Ascending aorta (tissue), 2 donors: ENCODE results near the gene ALAS1. TPM values are rescaled to one million over a fixed set of nuclear protein-coding genes. Genes with fewer than 3 reads are reported as not detected.

Experiments used
- DNase-seq, 2 donors: peaks; one replicate each; pipeline ENCODE4 v3.0.0-alpha.2; 2019; ENCODE audit warnings: low spot score in 2 of 2
- H3K27ac ChIP-seq, 2 donors: fragments of 200-600 bp; sonication (generic); one replicate each; pipeline ENCODE4 v1.5.1; 2016 to 2017; ENCODE audit warnings: mild to moderate bottlenecking in 1 of 2
- H3K27me3 ChIP-seq: fragments of 200-600 bp; sonication (generic); one replicate; pipeline ENCODE4 v1.5.1; 2017
- H3K36me3 ChIP-seq, 2 donors: fragments of 200-600 bp; sonication (generic); one replicate each; pipeline ENCODE4 v1.5.1; 2016
- H3K4me1 ChIP-seq, 2 donors: fragments of 200-600 bp; sonication (generic); one replicate each; pipeline ENCODE4 v1.5.1; 2016 to 2017; ENCODE audit warnings: mild to moderate bottlenecking in 1 of 2
- H3K4me3 ChIP-seq, 2 donors: fragments of 200-600 bp; sonication (generic); one replicate each; pipeline ENCODE4 v1.5.1; 2016 to 2017; ENCODE audit warnings: mild to moderate bottlenecking in 1 of 2
- H3K9me3 ChIP-seq, 2 donors: fragments of 200-600 bp; sonication (generic); one replicate each; pipeline ENCODE4 v1.5.1; 2016
- CTCF ChIP-seq, 3 experiments: fragments of 200-600 bp in 2 of 3; fragments of 450-650 bp in 1 of 3; sonication (generic) in 2 of 3; IDR thresholded peaks; one replicate each; pipeline ENCODE4 v1.5.1; 2016 to 2019; ENCODE audit warnings: antibody characterized with exemption in 3 of 3, mild to moderate bottlenecking in 1 of 3, moderate library complexity in 1 of 3
- intact Hi-C: fragments of 100-400 bp; cut with DNase I; formaldehyde crosslinking; loops from one replicate; pipeline ENCODE4 v1.15.1; 2023
- total RNA-seq: library from RNA; depleted of rRNA; stranded (reverse); fragments of >200 nt; gene quantifications from one replicate; pipeline ENCODE4 v1.1.0, GENCODE V29; 2016

The ALAS1 gene
- total RNA-seq, 1 donor from 2014 or later, result 58.3 TPM

GRCh38 chr3:52256622-52257021, 58.7 kb downstream of the ALAS1 start:
- no peaks in the 10 kb centered on the region for H3K9me3 ChIP-seq
- H3K4me3 ChIP-seq, result no peak overlapping the region
- peaks cover 86 to 97% of the 10 kb centered on the region in 2 donors for H3K36me3 ChIP-seq
- TF ChIP-seq CTCF (IDR thresholded peaks at IDR 0.05), result no peak
- intact Hi-C loops, result no loop called here
- H3K27me3 ChIP-seq, result no peaks in the 10 kb centered on the region
- no peaks in the 10 kb centered on the region for H3K4me1 ChIP-seq
- H3K27ac ChIP-seq, result no peak overlapping the region
- DNase-seq, result peak in 1 of 2 donors; percentile 41

GRCh38 chr3:52257911-52258310, 60.0 kb downstream of the ALAS1 start:
- Histone ChIP-seq H3K9me3 (no peaks in the 10 kb centered on the region), H3K4me3 (no peak overlapping the region), H3K36me3 (peaks cover 91 to 99% of the 10 kb centered on the region in 2 donors), H3K27ac (no peak overlapping the region), H3K4me1 (no peaks in the 10 kb centered on the region), H3K27me3 (no peaks in the 10 kb centered on the region)
- intact Hi-C loops, result no loop called here
- no peak for DNase-seq
- no peak for TF ChIP-seq CTCF (IDR thresholded peaks at IDR 0.05)

- Histone ChIP-seq H3K27me3 (no peaks in the 10 kb centered on the region), H3K36me3 (peaks cover 91 to 99% of the 10 kb centered on the region in 2 donors), H3K27ac (no peak overlapping the region), H3K4me3 (no peak overlapping the region), H3K4me1 (no peaks in the 10 kb centered on the region), H3K9me3 (no peaks in the 10 kb centered on the region)
- intact Hi-C loops, result no loop called here
- no peak for DNase-seq
- no peak for TF ChIP-seq CTCF (IDR thresholded peaks at IDR 0.05)
Measured at GRCh38 chr3:52259035-52259434, 61.1 kb downstream of the ALAS1 start.

- H3K9me3 ChIP-seq, result no peaks in the 10 kb centered on the region
- H3K27ac ChIP-seq, result no peak overlapping the region
- H3K4me3 ChIP-seq, result no peak overlapping the region
- H3K4me1 ChIP-seq, result no peaks in the 10 kb centered on the region
- peaks cover 91 to 99% of the 10 kb centered on the region in 2 donors for H3K36me3 ChIP-seq
- intact Hi-C loops, result no loop called here
- TF ChIP-seq CTCF (IDR thresholded peaks at IDR 0.05), result no peak
- H3K27me3 ChIP-seq, result no peaks in the 10 kb centered on the region
- no peak for DNase-seq
Measured at GRCh38 chr3:52259448-52259847, 61.5 kb downstream of the ALAS1 start.

- Histone ChIP-seq H3K36me3 (peaks cover 90 to 99% of the 10 kb centered on the region in 2 donors), H3K9me3 (no peaks in the 10 kb centered on the region), H3K27me3 (no peaks in the 10 kb centered on the region), H3K27ac (no peak overlapping the region), H3K4me1 (no peaks in the 10 kb centered on the region), H3K4me3 (no peak overlapping the region)
- intact Hi-C loops, result no loop called here
- DNase-seq, result no peak
- TF ChIP-seq CTCF (IDR thresholded peaks at IDR 0.05), result no peak
Measured at GRCh38 chr3:52262447-52262846, 64.5 kb downstream of the ALAS1 start.

Other genes with a start within 250 kb of the ALAS1 start
- gene GPR62, start 242.8 kb upstream of the ALAS1 start, total RNA-seq, result not detected
- gene PCBP4, start 230.7 kb upstream of the ALAS1 start, total RNA-seq, result 256 TPM
- gene ABHD14B, start 224.1 kb upstream of the ALAS1 start, total RNA-seq, result 46.1 TPM
- gene ABHD14A, start 223.1 kb upstream of the ALAS1 start, total RNA-seq, result 37.4 TPM
- 94.0 TPM for gene ACY1, start 214.6 kb upstream of the ALAS1 start, total RNA-seq
- gene RPL29, start 202.3 kb upstream of the ALAS1 start, total RNA-seq, result 1,224 TPM
- gene DUSP7, start 141.6 kb upstream of the ALAS1 start, total RNA-seq, result 76.5 TPM
- not detected for gene POC1A, start 43.7 kb upstream of the ALAS1 start, total RNA-seq
- not detected for gene TLR9, start 27.5 kb downstream of the ALAS1 start, total RNA-seq
- gene TWF2, start 41.0 kb downstream of the ALAS1 start, total RNA-seq, result 162 TPM
- gene PPM1M, start 47.6 kb downstream of the ALAS1 start, total RNA-seq, result 20.3 TPM
- 42.0 TPM for gene WDR82, start 80.5 kb downstream of the ALAS1 start, total RNA-seq
- gene GLYCTK, start 89.7 kb downstream of the ALAS1 start, total RNA-seq, result 15.5 TPM
- 7.6 TPM for gene DNAH1, start 118.2 kb downstream of the ALAS1 start, total RNA-seq
- gene BAP1, start 211.8 kb downstream of the ALAS1 start, total RNA-seq, result 90.7 TPM
- not detected for gene PHF7, start 212.5 kb downstream of the ALAS1 start, total RNA-seq
- gene SEMA3G, start 246.9 kb downstream of the ALAS1 start, total RNA-seq, result 163 TPM